Neural cell (in vitro differentiated cells): ENCODE results near the gene ITGAV. TPM values are rescaled to one million over a fixed set of nuclear protein-coding genes. Genes with fewer than 3 reads are reported as not detected.

ENCODE experiments used
- H2AFZ ChIP-seq: fragments of 200-600, 300-800 bp; sonication (generic), shearing (Covaris generic); 2 replicates; pipeline ENCODE4 v1.6.0; 2014; ENCODE audit warnings: low read depth, mild to moderate bottlenecking, antibody characterized with exemption, low read length, moderate library complexity
- H3F3A ChIP-seq: fragments of 200-600 bp; shearing (Covaris generic); 2 replicates; pipeline ENCODE4 v1.6.1; 2016; ENCODE audit warnings: mild to moderate bottlenecking, moderate library complexity, mixed read lengths, antibody characterized with exemption, low read length; ENCODE audit not compliant: insufficient read depth, poor library complexity, severe bottlenecking
- H3K27ac ChIP-seq: fragments of 200-600, 300-800 bp; sonication (generic), shearing (Covaris generic); 2 replicates; pipeline ENCODE4 v1.5.1; 2014; ENCODE audit warnings: mild to moderate bottlenecking, low read length, moderate library complexity
- H3K27me3 ChIP-seq: fragments of 300-800, 200-600 bp; sonication (generic), shearing (Covaris generic); 2 replicates; pipeline ENCODE4 v1.6.0; 2014; ENCODE audit warnings: mild to moderate bottlenecking, low read depth, low read length, moderate library complexity; ENCODE audit not compliant: insufficient read depth
- H3K36me3 ChIP-seq: fragments of 300-800, 200-600 bp; sonication (generic), shearing (Covaris generic); 2 replicates; pipeline ENCODE4 v1.5.1; 2014; ENCODE audit warnings: mild to moderate bottlenecking, antibody characterized with exemption, low read length, moderate library complexity; ENCODE audit not compliant: insufficient read depth
- H3K4me2 ChIP-seq: fragments of 300-800, 200-600 bp; sonication (generic), shearing (Covaris generic); 2 replicates; pipeline ENCODE4 v1.6.0; 2014; ENCODE audit warnings: mild to moderate bottlenecking, low read length
- H3K4me3 ChIP-seq: fragments of 300-800, 200-600 bp; sonication (generic), shearing (Covaris generic); 2 replicates; pipeline ENCODE4 v1.5.1; 2014; ENCODE audit warnings: mild to moderate bottlenecking, low read length, moderate library complexity
- H3K79me2 ChIP-seq: fragments of 200-600 bp; shearing (Covaris generic); replicated peaks from 2 replicates; pipeline ENCODE4 v1.6.0; 2014; ENCODE audit warnings: mild to moderate bottlenecking, low read length, moderate library complexity; ENCODE audit not compliant: insufficient read depth
- H3K9ac ChIP-seq: fragments of 300-800, 200-600 bp; sonication (generic), shearing (Covaris generic); 2 replicates; pipeline ENCODE4 v1.6.1; 2016; ENCODE audit warnings: mild to moderate bottlenecking, low read length, mixed read lengths
- H3K9me2 ChIP-seq: fragments of 200-600 bp; shearing (Covaris generic); 2 replicates; pipeline ENCODE4 v1.6.1; 2016; ENCODE audit warnings: mild to moderate bottlenecking, low read length, mixed read lengths; ENCODE audit not compliant: insufficient read depth
- H3K9me3 ChIP-seq: fragments of 200-600, 300-800 bp; sonication (generic), shearing (Covaris generic); 2 replicates; pipeline ENCODE4 v1.6.1; 2016; ENCODE audit warnings: mild to moderate bottlenecking, mixed run types, low read length, moderate library complexity, mixed read lengths
- H4K20me1 ChIP-seq: fragments of 200-600 bp; shearing (Covaris generic); 2 replicates; pipeline ENCODE4 v1.6.1; 2016; ENCODE audit warnings: mild to moderate bottlenecking, mixed run types; ENCODE audit not compliant: insufficient read depth
- CTCF ChIP-seq: fragments of 450-650 bp; IDR thresholded peaks from 2 replicates; pipeline ENCODE4 v1.5.1; 2014; ENCODE audit warnings: antibody characterized with exemption, mild to moderate bottlenecking, moderate library complexity; ENCODE audit not compliant: poor library complexity, severe bottlenecking
- EP300 ChIP-seq: fragments of 450-650 bp; conservative IDR thresholded peaks from 2 replicates; pipeline ENCODE4 v1.6.1; 2014; ENCODE audit warnings: antibody characterized with exemption, mild to moderate bottlenecking, moderate library complexity; ENCODE audit not compliant: poor library complexity, severe bottlenecking
- EZH2 ChIP-seq: fragments of 200-600, 300-800 bp; shearing (Covaris generic), sonication (generic); IDR thresholded peaks from 2 replicates; pipeline ENCODE4 v1.6.1; 2014; ENCODE audit warnings: antibody characterized with exemption, low read length, borderline replicate concordance, mild to moderate bottlenecking; ENCODE audit not compliant: insufficient read depth, poor library complexity, severe bottlenecking
- MXI1 ChIP-seq: fragments of 450-650 bp; conservative IDR thresholded peaks from 2 replicates; pipeline ENCODE4 v1.6.1; 2014; ENCODE audit warnings: antibody characterized with exemption, mild to moderate bottlenecking; ENCODE audit not compliant: poor library complexity, severe bottlenecking
- POLR2AphosphoS5 ChIP-seq: IDR thresholded peaks from 2 replicates; pipeline ENCODE4 v1.6.1; 2012
- RAD21 ChIP-seq: fragments of 450-650 bp; conservative IDR thresholded peaks from 2 replicates; pipeline ENCODE4 v1.6.1; 2014; ENCODE audit warnings: antibody characterized with exemption, mild to moderate bottlenecking, moderate library complexity
- REST ChIP-seq: IDR thresholded peaks from 2 replicates; pipeline ENCODE4 v1.6.1; 2012; ENCODE audit warnings: borderline replicate concordance
- SMC3 ChIP-seq: fragments of 450-650 bp; conservative IDR thresholded peaks from 2 replicates; pipeline ENCODE4 v1.6.1; 2014; ENCODE audit warnings: antibody characterized with exemption, mild to moderate bottlenecking, moderate library complexity; ENCODE audit not compliant: poor library complexity
- TAF1 ChIP-seq: IDR thresholded peaks from 2 replicates; pipeline ENCODE4 v1.6.1; 2012; ENCODE audit warnings: low read depth
- polyA plus RNA-seq: library from polyadenylated mRNA; depleted of rRNA; stranded (reverse); fragments of >200 nt; gene quantifications from 2 replicates; pipeline ENCODE4 v1.2.3, GENCODE V29; 2014

ITGAV gene
- polyA plus RNA-seq, 1 donor from 2014 or later = 6.6 TPM

- H3K9me2 ChIP-seq = no peaks in the 10 kb centered on the region
- no peaks in the 10 kb centered on the region for H3K79me2 ChIP-seq
- H3K9me3 ChIP-seq = no peaks in the 10 kb centered on the region
- TF ChIP-seq SMC3 = no peak
- TF ChIP-seq REST = no peak
- no peak for TF ChIP-seq TAF1
- TF ChIP-seq EZH2 = no peak
- no peak for TF ChIP-seq POLR2AphosphoS5
- TF ChIP-seq CTCF = no peak
- TF ChIP-seq MXI1 = no peak
- TF ChIP-seq EP300 = no peak
- no peak for TF ChIP-seq RAD21
- no peaks in the 10 kb centered on the region for H3K36me3 ChIP-seq
- no peak overlapping the region for H3K9ac ChIP-seq
- no peak overlapping the region for H3K4me3 ChIP-seq
- no peak overlapping the region for H2AFZ ChIP-seq
- no peak overlapping the region for H3K27ac ChIP-seq
- H4K20me1 ChIP-seq = no peaks in the 10 kb centered on the region
- H3K4me2 ChIP-seq = no peak overlapping the region
- H3F3A ChIP-seq = no peaks in the 10 kb centered on the region
- H3K27me3 ChIP-seq = no peaks in the 10 kb centered on the region
Observed at GRCh38 chr2:186551323-186552050, 38.4 kb upstream of the ITGAV start.

GRCh38 chr2:186554429-186554828, 35.4 kb upstream of the ITGAV start:
- Histone ChIP-seq H3K4me3 (no peak overlapping the region), H3K36me3 (no peaks in the 10 kb centered on the region), H4K20me1 (no peaks in the 10 kb centered on the region), H3F3A (no peaks in the 10 kb centered on the region), H3K27ac (no peak overlapping the region), H3K4me2 (no peak overlapping the region), H3K9ac (no peak overlapping the region), H3K9me2 (no peaks in the 10 kb centered on the region), H3K79me2 (no peaks in the 10 kb centered on the region), H3K9me3 (no peaks in the 10 kb centered on the region), H3K27me3 (no peaks in the 10 kb centered on the region), H2AFZ (no peak overlapping the region)
- TF ChIP-seq TAF1 (no peak), EP300 (no peak), EZH2 (no peak), POLR2AphosphoS5 (no peak), CTCF (no peak), RAD21 (no peak), SMC3 (no peak)
